Measurements from ENCODE around the gene PSIP1. TPM values are rescaled to one million over a fixed set of nuclear protein-coding genes. Genes with fewer than 3 reads are reported as not detected.
A peak's percentile ranks its signal among the peaks of the same experiment; 100 is the strongest.
"Not testable (repeated sequence)": the region's sequence is repeated elsewhere in the genome, so short reads cannot be mapped to it uniquely, and the experiment has no call there.

Gene PSIP1
- total RNA-seq (105 TPM), polyA plus RNA-seq (45.9 TPM)

DNA sequence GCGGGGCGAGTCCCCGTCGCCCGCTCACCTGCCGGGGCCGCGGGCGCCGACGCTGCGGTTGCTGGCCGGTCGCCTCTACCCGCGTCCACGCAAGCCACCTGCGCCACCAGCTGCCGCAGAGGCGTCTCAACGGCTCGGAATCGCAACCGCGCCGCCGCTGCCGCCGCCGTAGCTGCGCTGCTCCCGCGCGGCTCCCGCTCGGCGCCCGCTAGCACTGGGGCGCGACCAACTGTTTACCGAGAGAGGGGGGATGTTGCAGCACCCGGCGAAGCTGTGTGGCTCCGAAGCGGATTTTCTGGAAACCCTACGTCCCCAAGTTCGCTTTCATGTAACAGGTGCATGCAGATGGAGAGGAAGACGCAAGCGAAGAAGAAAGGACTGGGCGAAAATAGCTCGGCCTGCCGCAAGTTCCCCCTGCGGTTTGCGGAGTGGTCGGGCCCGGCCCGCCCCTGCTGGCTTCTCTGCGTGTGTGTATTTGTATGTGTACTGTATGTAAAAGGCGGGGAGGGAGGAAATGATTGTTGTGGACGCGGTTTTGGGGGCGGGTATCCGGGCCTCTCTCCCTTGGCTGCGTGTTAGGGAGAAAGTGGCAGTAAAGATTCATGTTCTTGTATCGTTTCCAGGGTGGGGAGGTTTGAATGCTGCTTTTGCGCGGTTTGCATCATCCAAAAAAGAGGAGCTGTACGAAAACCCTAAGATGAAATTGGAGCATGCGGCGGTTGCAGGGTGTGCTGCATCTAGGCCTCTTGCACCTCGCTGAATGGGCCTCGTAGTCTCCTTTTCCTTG is at the start of gene PSIP1:
Gene PSIP1 (minus strand): TSS at position 182 of the 787 bp plus-strand sequence. CDS start 782 bp downstream, outside the sequence.
- under 1% methylated on average over 72 of the region's 72 CpGs for WGBS
- DNase-seq (ENCODE audit: extremely low spot score): peak; percentile 76
- H3K4me1 ChIP-seq (ENCODE audit: insufficient read depth): peaks cover 2% of the 10 kb centered on the region

DNA sequence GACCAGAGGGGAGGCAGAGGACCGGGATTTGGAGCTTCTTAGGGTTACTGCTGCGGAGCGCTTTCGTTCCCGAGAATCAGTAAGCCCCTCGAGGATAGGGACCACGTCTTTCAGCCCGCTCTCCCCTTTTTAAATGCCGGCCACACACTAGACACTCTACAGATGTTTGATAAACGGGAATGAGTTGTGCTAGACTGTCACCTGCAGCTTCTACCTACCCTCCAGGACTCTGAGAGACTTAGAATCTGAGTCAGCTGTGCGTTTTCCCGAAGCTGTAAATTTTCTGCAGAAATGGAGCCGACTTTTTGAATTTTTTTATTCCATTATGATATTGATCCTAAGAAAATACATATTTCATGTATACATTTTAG is 42.7 kb upstream of the PSIP1 start:
- Histone ChIP-seq H3K4me3 (ENCODE audit: low read depth, low read length) (peak overlapping the region; percentile 60), H3K27ac (ENCODE audit: low read depth) (no peak overlapping the region)
- 1% methylated on average over 13 of the region's 13 CpGs for WGBS

More for the DNA sequence above, at the start of gene PSIP1:
- peak within 1 kb of the TSS; percentile 89 for H3K27ac ChIP-seq (ENCODE audit: low read depth)
- peak within 1 kb of the TSS; percentile 97 for H3K4me3 ChIP-seq (ENCODE audit: low read depth, low read length)
- peaks cover 5% of the 10 kb centered on the region for H3K36me3 ChIP-seq (ENCODE audit: insufficient read depth)

DNA sequence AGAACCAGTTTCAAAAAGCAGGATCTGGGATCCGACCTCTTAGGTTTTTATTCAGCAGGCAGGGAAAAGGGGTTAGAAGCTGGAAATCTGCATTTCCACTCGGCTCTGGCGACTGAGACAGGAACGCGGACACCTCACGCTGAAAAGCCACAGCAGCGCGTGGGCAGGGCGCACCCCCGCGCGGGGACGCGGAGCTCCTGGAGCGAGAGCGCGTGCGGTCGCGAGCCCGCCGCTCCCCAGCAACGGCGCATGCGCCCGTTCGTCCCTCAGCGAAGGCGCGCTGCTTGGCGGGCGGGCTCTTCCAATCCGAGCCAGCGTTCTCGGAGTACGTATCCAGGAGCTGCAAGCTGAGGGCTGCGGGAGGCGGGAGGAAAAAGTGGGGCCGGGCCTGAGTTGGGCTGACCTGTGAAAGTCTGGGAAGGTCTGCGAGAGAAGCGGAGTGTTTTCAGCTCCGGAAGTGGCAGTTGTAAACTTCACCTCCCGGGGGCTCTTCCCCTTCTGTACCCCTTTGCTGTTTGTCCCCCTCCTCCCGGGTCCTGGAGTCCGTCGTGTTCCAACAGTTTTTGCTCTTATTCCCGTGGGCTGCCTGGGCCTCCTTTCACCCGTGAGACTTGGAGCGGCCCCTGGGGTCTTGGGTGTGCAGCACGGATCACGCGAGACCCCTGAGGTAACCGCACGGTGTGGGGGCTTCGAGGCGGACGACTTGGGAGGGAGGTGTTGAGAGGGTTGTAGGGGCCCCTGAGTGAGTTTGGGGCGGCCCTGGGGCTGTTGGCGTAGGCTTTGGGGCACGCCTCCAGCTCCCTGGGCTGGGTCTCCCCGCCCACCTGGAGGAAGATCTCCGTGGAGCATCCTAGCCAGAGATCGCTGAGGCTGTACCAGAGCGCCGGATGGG is 42.1 kb upstream of the PSIP1 start, which contains the start of gene CCDC171:
Gene CCDC171 (plus strand): TSS at position 408 of the 892 bp plus-strand sequence. CDS start 11,046 bp downstream, outside the sequence.
- peak; percentile 93 for DNase-seq (ENCODE audit: extremely low spot score)
- under 1% methylated on average over 65 of the region's 65 CpGs for WGBS
- peak within 1 kb of the TSS; percentile 60 for H3K4me3 ChIP-seq (ENCODE audit: low read depth, low read length)

More for the DNA sequence above, 42.7 kb upstream of the PSIP1 start:
- Histone ChIP-seq H3K36me3 (ENCODE audit: insufficient read depth) (no peaks in the 10 kb centered on the region), H3K4me1 (ENCODE audit: insufficient read depth) (no peaks in the 10 kb centered on the region)
- DNase-seq (ENCODE audit: extremely low spot score): no peak

DNA sequence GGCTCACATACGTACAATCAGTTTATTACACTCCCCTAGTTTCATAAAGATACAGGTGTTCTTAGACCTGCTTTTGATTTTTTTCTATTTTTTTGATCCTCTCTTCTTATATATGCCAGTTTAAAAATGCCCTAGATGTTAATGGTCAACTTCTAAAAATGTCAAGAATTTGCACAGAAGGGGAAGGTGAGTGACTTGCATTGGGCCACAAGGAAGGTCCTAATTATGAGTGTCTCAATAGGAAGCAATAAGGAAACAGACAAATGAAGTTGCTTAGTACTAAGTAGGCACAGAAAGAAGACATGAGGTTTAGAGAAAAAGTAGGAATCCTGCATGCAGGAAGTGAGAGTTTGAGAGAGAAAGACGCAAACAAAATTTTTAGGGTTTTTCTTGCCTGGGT is 38.8 kb upstream of the PSIP1 start:
- Histone ChIP-seq H3K4me1 (ENCODE audit: insufficient read depth) (no peaks in the 10 kb centered on the region), H3K27ac (ENCODE audit: low read depth) (no peak overlapping the region), H3K36me3 (ENCODE audit: insufficient read depth) (no peaks in the 10 kb centered on the region), H3K4me3 (ENCODE audit: low read depth, low read length) (no peak overlapping the region)
- no peak for DNase-seq (ENCODE audit: extremely low spot score)
- 92% methylated on average over 2 of the region's 2 CpGs for WGBS

More for the DNA sequence above, 42.1 kb upstream of the PSIP1 start, which contains the start of gene CCDC171:
- no peaks in the 10 kb centered on the region for H3K36me3 ChIP-seq (ENCODE audit: insufficient read depth)
- H3K27ac ChIP-seq (ENCODE audit: low read depth): peak within 1 kb of the TSS; percentile 78
- H3K4me1 ChIP-seq (ENCODE audit: insufficient read depth): no peaks in the 10 kb centered on the region

DNA sequence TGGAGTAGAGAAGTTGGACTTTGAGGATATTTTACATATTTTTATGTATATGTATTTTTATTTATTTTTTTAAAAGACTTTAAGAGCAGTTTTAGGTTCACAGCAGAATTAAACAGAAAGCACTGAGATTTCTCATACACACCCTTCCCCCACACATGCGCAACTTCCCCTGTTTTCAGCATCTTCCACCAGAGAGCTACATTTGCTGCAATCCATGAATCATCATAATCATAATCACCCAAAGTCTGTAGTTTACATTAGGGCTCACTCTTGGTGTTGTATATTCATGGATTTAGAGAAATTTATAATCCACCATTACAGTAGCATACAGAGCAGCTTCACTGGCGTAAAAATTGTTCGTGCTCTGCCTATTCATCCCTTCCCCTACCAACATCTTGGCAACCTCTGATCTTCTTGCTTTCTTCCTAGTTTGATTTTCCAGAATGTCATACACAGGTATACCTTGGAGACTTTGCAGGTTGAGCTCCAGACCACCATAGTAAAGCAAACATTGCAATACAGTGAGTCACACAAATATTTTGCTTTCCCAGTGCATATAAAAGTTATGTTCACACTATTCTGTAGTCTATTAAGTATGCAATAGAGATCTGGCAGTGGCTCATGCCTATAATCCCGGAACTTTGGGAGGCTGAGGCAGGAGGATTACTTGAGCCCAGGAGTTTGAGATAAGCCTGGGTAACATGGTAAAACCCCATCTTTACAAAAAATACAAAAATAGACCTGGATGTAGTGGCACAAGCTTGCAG is 32.5 kb upstream of the PSIP1 start:
- DNase-seq (ENCODE audit: extremely low spot score): no peak
- no peak overlapping the region for H3K27ac ChIP-seq (ENCODE audit: low read depth)
- no peak overlapping the region for H3K4me3 ChIP-seq (ENCODE audit: low read depth, low read length)
- WGBS: 61% methylated on average over 4 of the region's 4 CpGs
- no peaks in the 10 kb centered on the region for H3K4me1 ChIP-seq (ENCODE audit: insufficient read depth)
- no peaks in the 10 kb centered on the region for H3K36me3 ChIP-seq (ENCODE audit: insufficient read depth)

DNA sequence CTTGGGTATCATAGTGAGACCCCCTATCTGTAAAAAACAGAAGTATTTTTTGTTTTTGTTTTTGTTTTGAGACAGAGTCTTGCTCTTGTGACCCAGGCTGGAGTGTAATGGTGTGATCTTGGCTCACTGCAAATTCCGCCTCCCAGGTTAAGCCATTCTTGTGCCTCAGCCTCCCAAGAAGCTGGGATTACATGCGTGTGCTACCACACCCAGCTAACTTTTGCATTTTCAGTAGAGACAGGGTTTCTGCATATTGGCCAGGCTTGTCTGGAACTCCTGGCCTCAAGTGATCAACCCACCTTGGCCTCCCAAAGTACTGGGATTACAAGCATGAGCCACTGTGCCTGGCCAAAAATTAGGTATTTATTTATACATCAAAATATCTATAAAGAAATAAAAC is 31.9 kb upstream of the PSIP1 start:
- Histone ChIP-seq H3K4me1 (ENCODE audit: insufficient read depth) (no peaks in the 10 kb centered on the region), H3K36me3 (ENCODE audit: insufficient read depth) (no peaks in the 10 kb centered on the region), H3K27ac (ENCODE audit: low read depth) (no peak overlapping the region), H3K4me3 (ENCODE audit: low read depth, low read length) (no peak overlapping the region)
- WGBS: 87% methylated on average over 2 of the region's 2 CpGs
- DNase-seq (ENCODE audit: extremely low spot score): no peak

DNA sequence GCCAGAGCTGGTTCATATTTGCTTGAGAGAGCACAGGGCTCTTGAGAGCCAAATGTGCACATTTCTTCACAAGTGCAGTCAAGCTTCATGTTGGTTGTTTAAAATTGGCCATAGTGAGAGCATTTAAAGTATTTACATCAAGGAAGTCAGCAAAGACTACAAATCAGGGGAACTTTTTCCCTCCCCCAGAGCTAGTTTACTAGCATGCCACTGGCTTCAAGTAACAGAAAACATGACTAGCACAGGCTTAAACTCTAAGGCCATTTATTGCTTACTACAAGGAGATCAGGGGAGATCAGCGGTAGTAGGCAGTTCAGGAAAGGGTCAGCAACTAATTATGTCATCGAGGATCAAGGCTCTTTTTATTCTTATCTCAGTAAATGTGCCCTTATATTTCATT is 31.1 kb upstream of the PSIP1 start:
- DNase-seq (ENCODE audit: extremely low spot score): no peak
- Histone ChIP-seq H3K4me3 (ENCODE audit: low read depth, low read length) (no peak overlapping the region), H3K27ac (ENCODE audit: low read depth) (no peak overlapping the region), H3K36me3 (ENCODE audit: insufficient read depth) (no peaks in the 10 kb centered on the region), H3K4me1 (ENCODE audit: insufficient read depth) (no peaks in the 10 kb centered on the region)
- 18% methylated on average over 2 of the region's 2 CpGs for WGBS

DNA sequence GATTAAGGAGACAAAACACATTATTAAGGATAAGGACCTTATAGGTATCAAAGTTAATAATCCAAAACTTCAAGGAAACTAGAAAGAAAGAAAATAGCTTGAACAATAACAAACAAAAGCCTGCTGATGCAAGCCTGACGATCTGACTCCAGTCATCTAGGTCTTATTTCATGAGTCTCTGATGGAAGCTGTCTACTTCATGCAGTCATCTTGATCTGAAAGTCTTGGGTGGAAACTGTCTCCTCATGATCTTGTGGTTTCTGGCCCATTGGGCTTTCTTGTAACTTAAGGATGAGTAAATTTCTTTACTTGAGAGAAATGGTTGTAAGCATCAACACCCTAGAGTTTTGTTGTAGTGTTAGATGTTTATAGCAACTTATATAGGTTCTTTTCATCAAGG is 20.6 kb upstream of the PSIP1 start:
- H3K4me1 ChIP-seq (ENCODE audit: insufficient read depth): no peaks in the 10 kb centered on the region
- WGBS: 43% methylated on average over 1 of the region's 1 CpG
- H3K36me3 ChIP-seq (ENCODE audit: insufficient read depth): no peaks in the 10 kb centered on the region
- no peak overlapping the region for H3K27ac ChIP-seq (ENCODE audit: low read depth)
- DNase-seq (ENCODE audit: extremely low spot score): no peak
- H3K4me3 ChIP-seq (ENCODE audit: low read depth, low read length): no peak overlapping the region

DNA sequence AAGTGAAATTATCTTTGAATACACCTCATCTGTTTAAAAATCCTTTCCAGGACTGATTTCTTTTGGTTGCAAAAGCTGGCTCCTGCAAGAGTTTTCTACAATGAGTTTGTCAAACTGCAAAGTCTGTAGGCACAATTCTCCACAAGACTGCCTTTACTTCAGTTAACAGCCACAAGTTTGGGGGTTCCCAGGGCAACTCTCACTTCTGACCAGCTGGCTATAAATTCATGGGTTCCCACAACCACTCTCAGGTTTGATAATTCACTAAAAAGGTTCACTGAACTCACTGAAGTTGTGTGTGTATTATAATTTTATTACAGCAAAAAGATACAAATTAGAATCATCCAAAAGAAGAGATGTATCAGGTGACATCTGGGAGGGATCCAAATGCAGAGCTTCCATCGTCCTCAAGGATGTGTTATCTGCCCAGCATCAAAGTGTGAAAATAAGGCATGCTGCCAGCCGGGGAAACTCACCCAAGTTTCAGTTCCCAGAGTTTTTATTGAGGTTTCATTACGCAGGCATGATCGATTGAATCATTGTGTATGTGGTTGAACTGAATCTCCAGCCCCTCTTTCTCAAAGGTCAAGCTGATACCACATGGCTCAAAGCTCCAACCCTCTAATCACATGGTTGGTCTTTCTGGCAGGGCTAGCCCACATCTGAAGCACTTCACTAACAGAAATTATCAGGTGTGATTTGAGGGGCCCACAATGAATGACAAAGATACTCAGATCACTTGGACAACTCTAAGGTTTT is 19.0 kb upstream of the PSIP1 start:
- WGBS: 55% methylated on average over 4 of the region's 4 CpGs
- no peak overlapping the region for H3K4me3 ChIP-seq (ENCODE audit: low read depth, low read length)
- DNase-seq (ENCODE audit: extremely low spot score): no peak
- H3K27ac ChIP-seq (ENCODE audit: low read depth): no peak overlapping the region
- H3K36me3 ChIP-seq (ENCODE audit: insufficient read depth): no peaks in the 10 kb centered on the region
- no peaks in the 10 kb centered on the region for H3K4me1 ChIP-seq (ENCODE audit: insufficient read depth)

DNA sequence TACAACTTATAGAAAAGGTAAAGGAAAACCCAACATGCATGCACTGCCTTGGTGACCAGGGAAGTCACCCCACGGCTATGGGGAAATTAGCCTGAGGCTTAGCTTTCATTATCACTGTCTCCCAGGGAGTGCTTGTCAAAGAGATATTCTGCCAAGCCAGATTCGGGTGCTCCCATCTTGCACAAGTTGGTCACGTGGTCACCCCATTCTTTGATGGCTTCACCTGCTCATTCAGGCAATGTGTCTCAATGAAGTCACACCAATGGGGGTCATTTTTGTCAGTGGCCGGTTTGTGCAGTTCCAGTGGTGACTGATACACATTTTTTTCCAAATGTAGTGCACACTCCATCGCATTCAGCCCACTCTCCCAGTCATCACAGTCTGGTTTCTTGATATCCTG is 16.3 kb upstream of the PSIP1 start:
- H3K4me3 ChIP-seq (ENCODE audit: low read depth, low read length); H3K4me1 ChIP-seq (ENCODE audit: insufficient read depth); H3K27ac ChIP-seq (ENCODE audit: low read depth); H3K36me3 ChIP-seq (ENCODE audit: insufficient read depth); DNase-seq (ENCODE audit: extremely low spot score): not testable (repeated sequence)
- WGBS: 94% methylated on average over 5 of the region's 5 CpGs

DNA sequence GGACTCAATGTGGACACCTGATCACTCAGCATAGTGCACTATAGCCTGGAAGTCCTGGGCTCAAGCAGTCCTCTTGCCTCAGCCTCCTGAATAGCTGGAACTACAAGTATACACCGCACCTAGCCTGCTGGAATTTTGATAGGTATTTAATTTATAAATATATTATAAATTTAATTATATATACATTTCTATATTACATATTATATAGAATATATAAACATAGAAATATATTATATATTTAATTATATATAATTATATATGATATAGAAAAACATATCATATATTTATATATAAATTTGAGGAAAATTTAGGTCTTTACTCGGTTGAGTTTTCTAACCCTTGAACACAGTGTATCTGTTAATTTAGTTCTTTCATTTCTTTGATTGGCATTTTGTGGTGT is 15.2 kb upstream of the PSIP1 start:
- no peak overlapping the region for H3K4me3 ChIP-seq (ENCODE audit: low read depth, low read length)
- no peaks in the 10 kb centered on the region for H3K36me3 ChIP-seq (ENCODE audit: insufficient read depth)
- WGBS: 50% methylated on average over 2 of the region's 2 CpGs
- DNase-seq (ENCODE audit: extremely low spot score): no peak
- no peaks in the 10 kb centered on the region for H3K4me1 ChIP-seq (ENCODE audit: insufficient read depth)
- H3K27ac ChIP-seq (ENCODE audit: low read depth): no peak overlapping the region

DNA sequence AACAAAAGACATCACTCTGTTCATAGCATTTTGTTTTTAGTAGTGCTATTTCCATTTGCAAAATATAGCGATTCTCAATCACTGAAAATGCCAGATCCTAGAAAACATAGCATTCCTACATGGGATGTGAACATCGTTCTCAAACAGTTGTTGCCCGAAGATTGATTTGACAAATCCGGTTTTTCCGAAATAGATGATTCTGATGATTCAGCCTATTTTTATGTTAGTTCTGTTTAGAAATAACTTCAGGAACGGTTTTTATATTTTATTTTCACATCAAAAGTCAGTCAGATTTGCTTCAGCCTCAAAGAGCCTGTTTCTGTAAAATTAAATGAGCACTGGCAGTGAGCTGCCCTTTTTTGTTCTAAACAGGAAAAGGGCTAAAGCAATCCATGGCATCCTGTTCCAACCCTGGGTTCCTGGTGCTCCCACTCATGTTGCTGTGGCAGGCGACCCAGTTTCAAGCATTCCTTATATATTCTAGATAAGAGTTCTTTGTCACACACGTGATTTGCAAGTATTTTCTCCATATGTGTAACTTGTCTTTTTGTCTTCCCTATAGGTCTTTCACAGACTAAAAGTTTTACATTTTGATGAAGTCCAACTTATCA is 14.2 kb upstream of the PSIP1 start:
- Histone ChIP-seq H3K36me3 (ENCODE audit: insufficient read depth) (no peaks in the 10 kb centered on the region), H3K4me1 (ENCODE audit: insufficient read depth) (no peaks in the 10 kb centered on the region), H3K27ac (ENCODE audit: low read depth) (no peak overlapping the region), H3K4me3 (ENCODE audit: low read depth, low read length) (no peak overlapping the region)
- 64% methylated on average over 8 of the region's 8 CpGs for WGBS
- DNase-seq (ENCODE audit: extremely low spot score): no peak
